ENCODE data around the gene DTYMK. TPM values are rescaled to one million over a fixed set of nuclear protein-coding genes. Genes with fewer than 3 reads are reported as not detected.

DTYMK gene
- total RNA-seq, 6 donors from 2014 or later = 10.2 to 43.0 (median 19.6) TPM

GRCh38 chr2:241690202-241690717 is 3.6 kb upstream of the DTYMK start:
- H3K4me1 ChIP-seq = peaks cover 20 to 38% (median 25%) of the 10 kb centered on the region in 4 donors
- TF ChIP-seq POLR2AphosphoS5 (IDR thresholded peaks at IDR 0.05) (no peak), POLR2A (IDR thresholded peaks at IDR 0.05) (no peak), EP300 (IDR thresholded peaks at IDR 0.05) (no peak)
- TF ChIP-seq, protein P1, sequence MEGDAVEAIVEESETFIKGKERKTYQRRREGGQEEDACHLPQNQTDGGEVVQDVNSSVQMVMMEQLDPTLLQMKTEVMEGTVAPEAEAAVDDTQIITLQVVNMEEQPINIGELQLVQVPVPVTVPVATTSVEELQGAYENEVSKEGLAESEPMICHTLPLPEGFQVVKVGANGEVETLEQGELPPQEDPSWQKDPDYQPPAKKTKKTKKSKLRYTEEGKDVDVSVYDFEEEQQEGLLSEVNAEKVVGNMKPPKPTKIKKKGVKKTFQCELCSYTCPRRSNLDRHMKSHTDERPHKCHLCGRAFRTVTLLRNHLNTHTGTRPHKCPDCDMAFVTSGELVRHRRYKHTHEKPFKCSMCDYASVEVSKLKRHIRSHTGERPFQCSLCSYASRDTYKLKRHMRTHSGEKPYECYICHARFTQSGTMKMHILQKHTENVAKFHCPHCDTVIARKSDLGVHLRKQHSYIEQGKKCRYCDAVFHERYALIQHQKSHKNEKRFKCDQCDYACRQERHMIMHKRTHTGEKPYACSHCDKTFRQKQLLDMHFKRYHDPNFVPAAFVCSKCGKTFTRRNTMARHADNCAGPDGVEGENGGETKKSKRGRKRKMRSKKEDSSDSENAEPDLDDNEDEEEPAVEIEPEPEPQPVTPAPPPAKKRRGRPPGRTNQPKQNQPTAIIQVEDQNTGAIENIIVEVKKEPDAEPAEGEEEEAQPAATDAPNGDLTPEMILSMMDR (IDR thresholded peaks at IDR 0.05) = no peak
- H3K27me3 ChIP-seq = no peaks in the 10 kb centered on the region
- H3K36me3 ChIP-seq = peaks cover 0 to 35% (median 9%) of the 10 kb centered on the region in 4 donors
- ATAC-seq (ENCODE audit: low FRiP score in 2 of 2) = no peak
- H3K27ac ChIP-seq = no peak overlapping the region
- no peak overlapping the region for H3K4me3 ChIP-seq
- H3K9me3 ChIP-seq = no peaks in the 10 kb centered on the region
- WGBS, 2 donors = 83 to 86% methylated on average over 2 to 6 of the region's 6 CpGs
- no peak for DNase-seq

DNA sequence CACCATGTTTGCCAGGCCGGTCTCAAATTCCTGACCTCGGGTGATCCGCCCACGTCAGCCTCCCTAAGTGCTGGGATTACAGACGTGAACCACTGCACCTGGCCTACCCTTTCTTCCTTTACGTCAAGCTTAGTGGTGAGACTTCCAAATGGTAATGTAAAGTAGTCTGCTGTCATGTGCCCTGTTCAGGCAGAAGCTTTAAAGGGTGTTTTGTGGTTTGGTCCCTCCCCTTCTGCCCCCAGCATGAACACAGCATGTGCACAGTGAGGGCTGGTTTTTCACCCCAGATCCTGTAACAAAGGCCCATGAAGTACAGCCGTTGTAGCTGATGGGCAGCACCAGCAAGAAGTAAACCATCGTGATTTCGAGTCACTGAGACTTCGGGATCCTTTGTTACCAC is 2.7 kb upstream of the DTYMK start:
- peaks cover under 1 to 27% (median 7%) of the 10 kb centered on the region in 4 donors for H3K36me3 ChIP-seq
- ATAC-seq (ENCODE audit: low FRiP score in 2 of 2) = no peak
- no peak overlapping the region for H3K27ac ChIP-seq

DNA sequence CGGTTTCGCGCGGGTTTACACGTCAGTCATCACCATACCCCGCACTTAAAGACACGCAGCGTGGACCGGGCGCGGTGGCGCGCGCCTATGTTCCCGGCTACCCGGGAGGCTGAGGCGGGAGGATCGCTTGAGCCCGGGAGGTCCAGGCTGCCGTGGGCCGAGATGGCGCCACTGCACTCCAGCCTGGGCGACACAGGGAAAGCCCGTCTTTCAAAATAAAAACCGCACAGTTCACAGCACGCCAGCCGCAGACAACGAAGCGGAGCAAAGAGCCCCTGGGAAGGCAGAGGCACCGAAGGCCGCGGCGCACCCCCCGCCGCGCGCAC is 328 bp downstream of the DTYMK start:
- Histone ChIP-seq H3K4me3 (peak overlapping the region; percentile 93 to 99 (median 99)), H3K27ac (peak overlapping the region; percentile 88 to 95 (median 94)), H3K27me3 (no peaks in the 10 kb centered on the region), H3K9me3 (no peaks in the 10 kb centered on the region), H3K36me3 (peaks cover 3 to 36% (median 5%) of the 10 kb centered on the region in 4 donors), H3K4me1 (peaks cover 20 to 40% (median 25%) of the 10 kb centered on the region in 4 donors)
- TF ChIP-seq POLR2AphosphoS5 (IDR thresholded peaks at IDR 0.05) (no peak), EP300 (IDR thresholded peaks at IDR 0.05) (no peak), POLR2A (IDR thresholded peaks at IDR 0.05) (no peak)
- TF ChIP-seq, protein P1 (IDR thresholded peaks at IDR 0.05) = no peak
- DNase-seq = no peak
- WGBS, 2 donors = 0% methylated on average over 24 to 31 of the region's 37 CpGs
- ATAC-seq (ENCODE audit: low FRiP score in 2 of 2) = peak in 1 of 2 donors; percentile 16

More for the DNA sequence above, 2.7 kb upstream of the DTYMK start:
- H3K9me3 ChIP-seq = no peaks in the 10 kb centered on the region
- no peaks in the 10 kb centered on the region for H3K27me3 ChIP-seq
- DNase-seq = no peak
- no peak overlapping the region for H3K4me3 ChIP-seq
- 87 to 92% methylated on average over 10 of the region's 10 CpGs for WGBS, 2 donors
- TF ChIP-seq POLR2AphosphoS5 (IDR thresholded peaks at IDR 0.05) = no peak
- TF ChIP-seq, protein P1 (IDR thresholded peaks at IDR 0.05) = no peak
- no peak for TF ChIP-seq POLR2A (IDR thresholded peaks at IDR 0.05)
- TF ChIP-seq EP300 (IDR thresholded peaks at IDR 0.05) = no peak
- peaks cover 20 to 40% (median 25%) of the 10 kb centered on the region in 4 donors for H3K4me1 ChIP-seq

DNA sequence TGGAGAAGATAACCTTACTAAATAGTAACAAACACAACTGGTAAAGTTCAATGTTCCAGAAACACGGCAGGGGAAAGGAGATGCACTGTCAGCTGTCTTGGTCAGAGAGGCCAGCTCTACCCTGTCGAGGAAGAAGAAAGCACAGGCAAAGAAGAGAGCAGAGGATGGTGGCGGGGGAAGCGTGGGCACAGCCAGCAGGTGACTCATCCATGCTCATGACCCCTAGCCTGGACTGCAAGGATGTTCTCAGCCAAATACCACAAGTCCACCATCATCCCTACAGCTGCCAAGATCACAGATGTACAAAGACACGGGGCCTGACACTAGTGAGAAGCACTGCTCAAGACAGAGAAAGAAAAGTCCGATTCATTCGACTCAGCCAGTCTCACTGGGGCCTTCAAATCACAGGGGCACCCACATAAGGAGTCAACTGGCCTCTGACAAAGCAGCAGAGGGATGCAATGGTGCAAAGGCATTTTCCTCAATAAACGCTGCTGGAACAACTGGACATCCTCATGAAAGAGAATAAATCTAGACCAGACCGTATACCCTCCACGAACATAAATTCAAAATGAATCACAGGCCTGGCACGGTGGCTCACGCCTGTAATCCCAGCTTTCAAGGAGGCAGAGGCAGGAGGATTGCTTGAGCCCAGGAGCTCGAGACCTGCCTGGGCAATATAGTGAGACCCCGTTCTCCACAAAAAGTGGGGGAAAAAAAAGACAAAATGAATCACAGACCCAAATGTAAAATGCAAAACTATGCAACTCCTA is 5.6 kb downstream of the DTYMK start:
- H3K4me1 ChIP-seq = peaks cover 5 to 9% (median 5%) of the 10 kb centered on the region in 4 donors
- no peak overlapping the region for H3K4me3 ChIP-seq
- H3K27ac ChIP-seq = no peak overlapping the region
- 89 to 92% methylated on average over 14 of the region's 14 CpGs for WGBS, 2 donors
- peaks cover 6 to 69% (median 29%) of the 10 kb centered on the region in 4 donors for H3K36me3 ChIP-seq
- TF ChIP-seq POLR2AphosphoS5 (IDR thresholded peaks at IDR 0.05) (no peak), POLR2A (IDR thresholded peaks at IDR 0.05) (no peak), EP300 (IDR thresholded peaks at IDR 0.05) (no peak)
- TF ChIP-seq, protein P1 (IDR thresholded peaks at IDR 0.05) = no peak
- peak in 1 of 2 donors; percentile 89 for ATAC-seq (ENCODE audit: low FRiP score in 2 of 2)
- no peak for DNase-seq
- H3K9me3 ChIP-seq = no peaks in the 10 kb centered on the region
- H3K27me3 ChIP-seq = no peaks in the 10 kb centered on the region

Data from upper lobe of left lung (tissue), 6 donors.